Activated naive CD4-positive, alpha-beta T cell treated with anti-CD3 and anti-CD28 coated beads, Interleukin-2, amount 50 U/mL, for 16 hours (primary cell): ENCODE data around the gene TANGO2.
A peak's percentile ranks its signal among the peaks of the same experiment; 100 is the strongest.

Source experiments
- DNase-seq: peaks from one replicate; pipeline ENCODE4 v3.0.0-alpha.2; 2020

The TANGO2 gene

DNA sequence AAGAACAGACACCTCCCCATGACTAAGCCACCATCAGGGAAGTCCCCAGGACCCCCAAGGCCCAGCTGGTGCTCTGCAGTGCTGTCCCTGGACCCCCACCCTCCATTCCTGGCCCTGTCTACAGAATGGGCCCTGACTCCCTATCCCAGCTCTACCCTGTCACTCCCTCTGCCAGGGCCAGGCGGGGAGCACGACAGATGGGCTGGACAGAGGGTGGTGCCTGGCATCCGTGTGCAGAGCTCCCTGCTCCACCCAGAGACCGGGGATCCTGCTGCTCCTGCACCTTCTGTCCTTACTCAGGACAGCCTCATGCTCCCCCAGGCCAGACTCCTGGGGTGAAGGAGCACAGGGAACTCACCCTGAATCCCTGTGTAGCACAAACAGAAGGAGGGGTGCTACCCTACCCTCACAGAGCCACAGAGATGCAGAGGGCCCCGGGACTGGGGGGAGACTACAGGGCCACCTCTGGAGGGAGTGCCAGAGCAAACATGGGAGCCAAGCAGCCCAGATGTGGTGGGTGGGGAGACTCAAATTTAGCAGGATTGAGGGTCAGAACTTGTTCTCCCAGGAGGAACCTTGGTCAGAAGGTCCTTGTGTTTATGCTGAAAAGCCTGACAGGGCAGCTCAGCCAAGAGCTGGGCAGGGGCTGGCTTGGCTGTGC lies 6.3 kb upstream of the TANGO2 start:
- DNase-seq: no peak

DNA sequence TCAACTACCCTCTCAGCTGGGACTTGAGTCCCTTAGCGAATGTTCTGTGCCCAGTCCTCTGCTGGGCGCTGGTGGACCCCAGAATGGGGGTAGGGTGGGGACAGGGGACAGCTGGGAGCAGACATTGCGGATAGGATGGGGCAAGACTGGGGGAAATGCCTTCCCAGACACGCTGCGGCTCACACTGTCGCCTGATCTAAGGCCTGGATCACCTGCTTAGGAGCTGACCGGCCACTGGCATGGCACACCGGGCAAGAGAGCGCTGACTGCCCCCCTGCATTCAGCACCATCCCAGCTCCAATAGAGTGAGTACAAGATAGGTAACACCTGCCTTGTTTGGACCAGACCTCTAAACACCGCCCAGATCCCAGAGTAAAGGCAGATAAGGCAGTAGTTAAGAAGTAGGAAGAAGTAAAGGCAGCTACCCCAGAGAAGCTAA lies 5.7 kb upstream of the TANGO2 start:
- no peak for DNase-seq

DNA sequence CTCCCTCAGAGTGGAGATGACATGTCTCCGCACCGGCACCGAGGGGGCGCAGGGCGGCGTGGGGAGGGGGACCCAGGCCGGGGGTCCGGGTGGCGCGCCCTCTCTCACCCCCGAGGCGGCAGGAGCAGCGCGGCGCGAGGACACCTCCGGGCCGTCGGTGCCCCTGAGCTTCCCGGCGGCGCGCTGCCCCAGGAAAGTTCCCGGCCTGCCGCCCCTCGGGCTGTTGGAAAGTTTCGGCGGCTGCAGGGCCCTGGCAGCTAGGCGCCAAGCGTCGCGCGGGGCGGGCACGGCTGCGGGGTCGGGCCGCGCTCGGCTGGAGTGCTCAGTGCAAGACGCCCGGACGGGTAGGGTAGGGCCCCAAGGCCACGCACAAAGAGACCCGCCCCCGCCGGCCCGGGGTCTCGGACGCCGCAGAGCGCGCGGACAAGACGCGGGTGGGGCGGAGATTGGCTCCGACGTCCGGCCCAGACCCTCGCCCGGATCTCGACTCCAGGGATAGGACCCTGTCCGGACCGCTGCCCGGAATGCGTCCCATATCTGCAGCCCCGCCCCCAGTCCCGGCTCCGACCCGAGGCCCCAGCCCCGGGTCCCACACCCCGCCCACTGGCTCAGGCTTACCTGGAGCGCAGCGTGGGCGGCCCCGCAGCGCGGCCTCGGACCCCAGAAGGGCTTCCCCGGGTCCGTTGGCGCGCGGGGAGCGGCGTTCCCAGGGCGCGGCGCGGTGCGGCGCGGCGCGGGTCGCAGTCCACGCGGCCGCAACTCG lies 4.8 kb upstream of the TANGO2 start:
- DNase-seq: peak; percentile 31

GRCh38 chr22:20016734-20017621 lies 3.9 kb upstream of the TANGO2 start, which contains the start of gene ARVCF:
Gene ARVCF (minus strand): TSS chr22:20016823. CDS start chr22:19990794, 26,029 bp downstream.
- DNase-seq: peak; percentile 93

DNA sequence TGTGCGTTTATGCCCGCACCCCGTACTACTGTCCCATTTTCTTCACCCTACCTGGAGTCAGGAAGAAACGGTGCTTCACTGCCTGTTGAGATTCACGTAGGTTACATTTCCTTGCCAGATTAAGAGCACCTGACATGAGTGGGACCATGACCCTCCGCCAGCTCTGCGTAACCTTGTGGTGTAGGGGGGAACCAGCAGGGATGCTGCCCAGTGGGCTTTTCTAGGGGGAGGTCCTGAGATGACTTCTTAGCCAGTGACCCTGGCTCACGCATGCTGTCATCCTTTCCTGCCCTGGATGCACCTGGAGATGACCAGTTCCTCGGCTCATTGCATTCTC lies 3.3 kb upstream of the TANGO2 start:
- no peak for DNase-seq

DNA sequence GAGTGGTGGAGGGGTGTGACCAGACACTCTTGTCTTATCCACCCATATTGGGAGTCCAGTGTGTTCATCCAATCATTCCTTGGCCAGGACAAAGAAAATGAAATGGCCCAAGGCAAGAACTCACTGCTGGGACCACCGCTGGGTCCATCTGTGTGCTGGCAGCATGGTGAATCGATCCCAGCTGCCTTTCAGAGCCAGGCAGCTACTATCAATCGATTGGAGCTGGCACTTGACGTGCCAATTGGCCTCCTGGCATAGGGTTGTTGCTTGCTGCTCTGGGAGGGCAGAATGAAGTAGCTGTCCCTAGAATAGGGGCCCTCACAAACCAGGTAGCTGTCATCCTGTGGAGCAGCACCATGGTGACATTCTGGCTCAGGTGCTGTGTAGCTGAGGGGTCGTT lies 2.9 kb upstream of the TANGO2 start:
- DNase-seq: no peak

- DNase-seq: no peak
Observed at GRCh38 chr22:20019661-20020532, 1.0 kb upstream of the TANGO2 start.

- DNase-seq: peak; percentile 23
Observed at GRCh38 chr22:20021196-20022181, 579 bp downstream of the TANGO2 start.

DNA sequence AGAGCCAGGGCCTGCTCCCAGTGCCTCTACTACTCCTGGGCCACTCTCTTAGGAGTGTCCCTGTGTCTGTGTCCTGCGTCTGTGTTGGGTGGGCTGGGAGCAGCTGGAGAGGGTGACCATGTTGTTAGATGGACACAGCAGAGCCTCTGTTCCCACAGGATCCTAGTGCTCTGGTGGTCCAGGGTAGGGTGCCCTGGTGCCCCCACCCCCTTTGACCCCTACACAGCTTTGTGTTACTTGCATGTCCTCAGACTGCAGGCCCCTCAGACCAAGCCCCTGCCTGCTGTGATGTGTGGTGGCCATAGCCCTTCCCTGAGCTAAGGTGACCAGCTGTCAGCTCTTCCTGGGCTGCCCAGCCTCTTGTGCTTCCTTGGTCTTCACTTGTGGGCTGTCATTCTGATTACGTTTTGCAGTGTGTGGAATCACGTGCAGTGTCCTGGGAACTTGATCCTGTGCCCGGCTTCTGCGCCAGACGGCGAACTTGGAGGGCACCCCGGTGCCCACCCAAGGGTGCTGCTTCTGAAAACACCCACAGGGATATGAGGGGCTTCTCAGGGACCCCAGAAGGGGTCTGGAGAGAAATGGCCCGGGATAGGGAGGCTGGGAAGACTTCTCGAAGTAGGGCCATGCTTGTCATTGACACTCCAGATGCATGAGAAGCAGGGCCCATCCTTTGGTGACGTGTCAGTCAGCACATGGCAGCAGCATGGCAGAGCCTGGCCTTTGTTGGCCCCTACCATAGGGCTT lies 1.5 kb downstream of the TANGO2 start:
- DNase-seq: no peak

DNA sequence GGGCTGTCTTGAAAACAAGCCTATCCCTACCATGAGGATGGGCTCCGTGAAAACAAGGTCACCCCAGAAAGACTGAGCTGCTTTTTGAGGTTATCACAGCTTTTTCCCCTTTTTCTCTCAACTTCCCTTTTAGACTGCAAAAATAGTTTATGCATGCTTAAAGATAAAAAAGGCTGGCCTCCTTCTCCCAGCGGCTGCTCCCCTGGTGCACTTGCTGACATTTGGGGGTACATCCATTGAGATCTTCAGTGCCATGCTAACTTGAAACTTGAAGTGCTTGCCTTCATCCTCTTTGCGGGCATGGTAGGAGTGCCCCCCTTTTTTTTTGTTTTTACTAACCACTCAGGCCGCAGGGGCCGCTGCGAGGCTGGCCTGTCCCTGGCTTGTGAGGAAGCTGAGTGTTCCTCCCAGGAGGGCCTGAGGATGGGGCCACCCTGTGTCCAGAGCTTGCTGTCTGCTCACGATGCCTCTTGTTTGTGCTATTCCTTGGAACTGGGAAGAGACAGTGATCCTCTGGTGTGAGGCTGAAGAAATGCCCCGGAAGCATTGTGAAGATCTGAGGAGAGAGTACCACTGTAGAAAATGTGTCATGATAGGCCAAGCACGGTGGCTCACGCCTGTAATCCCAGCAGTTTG lies 2.2 kb downstream of the TANGO2 start:
- no peak for DNase-seq

DNA sequence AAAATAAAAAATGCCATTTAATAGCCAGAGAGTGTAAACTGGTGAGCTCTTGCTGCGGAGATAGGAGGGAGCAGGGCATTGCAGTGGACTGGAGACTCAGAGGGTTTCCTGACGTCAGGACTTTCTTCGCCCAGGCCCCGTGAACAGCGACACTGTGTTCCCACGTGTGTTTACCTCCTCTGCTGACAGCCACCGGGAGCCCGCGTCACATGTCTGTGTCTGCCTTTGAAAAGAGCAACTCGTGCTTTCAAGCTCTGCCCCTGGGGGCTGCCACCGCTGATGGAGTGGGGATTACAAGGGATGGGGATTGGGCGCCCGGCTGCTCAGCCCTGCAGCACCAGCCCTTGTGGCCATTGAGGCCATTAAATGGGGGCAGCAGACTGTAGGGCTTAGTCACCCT lies 3.3 kb downstream of the TANGO2 start:
- DNase-seq: no peak

- no peak for DNase-seq
Observed at GRCh38 chr22:20024650-20025397, 3.9 kb downstream of the TANGO2 start.

GRCh38 chr22:20025401-20026203 lies 4.7 kb downstream of the TANGO2 start:
- DNase-seq: no peak

- no peak for DNase-seq
Observed at GRCh38 chr22:20026204-20026908, 5.4 kb downstream of the TANGO2 start.

DNA sequence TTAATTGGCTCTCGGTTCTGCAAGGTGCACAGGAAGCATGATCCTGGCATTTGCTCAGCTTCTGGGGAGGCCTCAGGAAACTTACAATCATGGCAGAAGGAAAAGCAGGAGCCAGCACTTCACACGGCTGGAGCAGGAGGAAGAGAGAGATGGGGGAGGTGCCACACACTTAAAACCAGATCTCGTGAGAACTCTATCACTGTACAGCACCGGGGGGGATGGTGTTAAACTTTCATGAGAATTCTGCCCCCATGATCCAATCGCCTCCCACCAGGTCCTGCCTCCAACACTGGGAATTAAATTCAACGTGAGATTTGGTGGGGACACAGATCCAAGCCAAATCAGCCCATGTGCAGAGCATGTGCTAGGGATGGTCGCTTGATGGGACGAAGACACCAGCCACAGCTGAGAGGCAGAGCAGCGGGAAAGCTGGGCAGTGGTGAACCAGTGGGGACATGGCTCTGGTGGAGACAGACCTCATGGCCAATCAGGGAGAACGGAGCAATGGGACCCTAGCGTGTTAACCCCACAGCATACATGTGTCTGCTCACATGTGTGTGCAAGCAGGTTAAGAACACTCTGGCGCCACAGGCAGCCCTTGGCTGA lies 6.2 kb downstream of the TANGO2 start:
- no peak for DNase-seq

DNA sequence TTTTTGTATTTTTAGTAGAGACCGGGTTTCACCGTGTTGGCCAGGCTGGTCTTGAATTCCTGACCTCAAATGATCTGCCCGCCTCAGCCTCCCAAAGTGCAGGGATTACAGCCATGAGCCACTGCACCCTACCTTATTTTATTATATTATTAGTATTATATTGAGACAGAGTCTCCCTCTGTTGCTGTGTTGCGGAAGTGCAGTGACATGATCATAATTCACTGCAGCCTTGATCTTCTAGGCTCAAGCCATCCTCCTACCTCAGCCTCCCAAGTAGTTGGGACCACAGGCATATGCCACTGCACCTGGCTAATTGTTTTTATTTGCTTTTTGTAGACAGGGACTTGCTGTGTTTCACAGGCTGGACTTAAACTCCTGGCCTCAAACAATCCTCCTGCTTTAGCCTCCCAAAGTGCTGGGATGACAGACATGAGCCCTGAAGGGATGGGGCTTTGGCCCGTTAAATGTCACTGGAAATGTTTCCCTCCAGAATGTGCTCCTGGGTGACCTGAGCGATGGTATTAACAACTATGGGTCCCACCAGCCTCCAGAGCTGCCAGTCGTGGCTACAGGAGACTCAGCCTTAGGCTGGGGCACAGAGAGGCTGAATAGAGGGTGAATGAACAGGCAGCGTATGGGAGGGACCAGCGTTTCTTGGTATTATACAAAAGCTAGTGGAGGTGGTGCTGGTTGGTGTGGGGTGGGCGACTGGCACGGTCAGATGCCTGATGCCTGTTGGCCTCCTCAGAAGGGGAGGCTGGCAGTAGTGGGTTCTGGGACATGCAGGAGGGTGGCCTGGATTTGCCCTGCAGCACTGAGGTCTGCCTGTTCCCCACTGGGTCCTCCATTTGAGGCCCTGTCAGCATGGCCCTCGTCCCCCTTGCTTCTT lies 7.3 kb downstream of the TANGO2 start:
- DNase-seq: no peak
